Measurements from ENCODE around the gene MYBPC3. TPM values are rescaled to one million over a fixed set of nuclear protein-coding genes. Genes with fewer than 3 reads are reported as not detected.
A peak's percentile ranks its signal among the peaks of the same experiment; 100 is the strongest.

Gene MYBPC3
- total RNA-seq, 2 donors from 2014 or later = not detected

- no peaks in the 10 kb centered on the region for H3K9me3 ChIP-seq
- peaks cover 0 to 5% of the 10 kb centered on the region in 2 donors for H3K4me1 ChIP-seq (ENCODE audit: control insufficient read depth in 1 of 2, low read depth in 2 of 2)
- no peak for DNase-seq (ENCODE audit: low spot score)
- H3K27me3 ChIP-seq (replicated peaks; ENCODE audit: insufficient read depth) = no peaks in the 10 kb centered on the region
- no peak for ATAC-seq (ENCODE audit: insufficient number of reproducible peaks, low FRiP score, low read depth)
- peak overlapping the region; percentile 69 for H3K4me3 ChIP-seq
- no peaks in the 10 kb centered on the region for H3K36me3 ChIP-seq
- TF ChIP-seq CTCF (IDR thresholded peaks at IDR 0.05) = no peak
- H3K27ac ChIP-seq = no peak overlapping the region
Measured at GRCh38 chr11:47354913-47355282, 2.4 kb upstream of the MYBPC3 start.

- H3K27ac ChIP-seq = no peak overlapping the region
Measured at GRCh38 chr11:47353978-47354774, 1.7 kb upstream of the MYBPC3 start.

GRCh38 chr11:47351156-47352126 is 1.1 kb downstream of the MYBPC3 start:
- Histone ChIP-seq H3K4me1 (ENCODE audit: control insufficient read depth in 1 of 2, low read depth in 2 of 2) (peaks cover 0 to 5% of the 10 kb centered on the region in 2 donors), H3K4me3 (no peak overlapping the region), H3K9me3 (no peaks in the 10 kb centered on the region), H3K36me3 (no peaks in the 10 kb centered on the region), H3K27ac (no peak overlapping the region), H3K27me3 (replicated peaks; ENCODE audit: insufficient read depth) (no peaks in the 10 kb centered on the region)
- ATAC-seq (ENCODE audit: insufficient number of reproducible peaks, low FRiP score, low read depth) (no peak), DNase-seq (ENCODE audit: low spot score) (no peak)
- no peak for TF ChIP-seq CTCF (IDR thresholded peaks at IDR 0.05)

More at GRCh38 chr11:47353978-47354774, 1.7 kb upstream of the MYBPC3 start:
- Histone ChIP-seq H3K9me3 (no peaks in the 10 kb centered on the region), H3K4me3 (no peak overlapping the region), H3K27me3 (replicated peaks; ENCODE audit: insufficient read depth) (no peaks in the 10 kb centered on the region), H3K36me3 (no peaks in the 10 kb centered on the region), H3K4me1 (ENCODE audit: control insufficient read depth in 1 of 2, low read depth in 2 of 2) (peaks cover 0 to 5% of the 10 kb centered on the region in 2 donors)
- ATAC-seq (ENCODE audit: insufficient number of reproducible peaks, low FRiP score, low read depth) (no peak), DNase-seq (ENCODE audit: low spot score) (no peak)
- no peak for TF ChIP-seq CTCF (IDR thresholded peaks at IDR 0.05)

GRCh38 chr11:47350315-47350714 is 2.2 kb downstream of the MYBPC3 start:
- TF ChIP-seq CTCF (IDR thresholded peaks at IDR 0.05) = no peak
- Histone ChIP-seq H3K36me3 (no peaks in the 10 kb centered on the region), H3K9me3 (no peaks in the 10 kb centered on the region), H3K4me1 (ENCODE audit: control insufficient read depth in 1 of 2, low read depth in 2 of 2) (peaks cover 0 to 2% of the 10 kb centered on the region in 2 donors), H3K4me3 (no peak overlapping the region), H3K27me3 (replicated peaks; ENCODE audit: insufficient read depth) (no peaks in the 10 kb centered on the region), H3K27ac (no peak overlapping the region)
- no peak for ATAC-seq (ENCODE audit: insufficient number of reproducible peaks, low FRiP score, low read depth)
- no peak for DNase-seq (ENCODE audit: low spot score)

GRCh38 chr11:47349521-47350095 is 2.9 kb downstream of the MYBPC3 start:
- Histone ChIP-seq H3K4me3 (no peak overlapping the region), H3K4me1 (ENCODE audit: control insufficient read depth in 1 of 2, low read depth in 2 of 2) (no peaks in the 10 kb centered on the region), H3K27me3 (replicated peaks; ENCODE audit: insufficient read depth) (no peaks in the 10 kb centered on the region), H3K9me3 (no peaks in the 10 kb centered on the region), H3K27ac (no peak overlapping the region), H3K36me3 (no peaks in the 10 kb centered on the region)
- ATAC-seq (ENCODE audit: insufficient number of reproducible peaks, low FRiP score, low read depth) (no peak), DNase-seq (ENCODE audit: low spot score) (no peak)
- no peak for TF ChIP-seq CTCF (IDR thresholded peaks at IDR 0.05)
